CD8-positive, alpha-beta memory T cell (primary cell): Measurements from ENCODE around the gene AUP1. TPM values are rescaled to one million over a fixed set of nuclear protein-coding genes. Genes with fewer than 3 reads are reported as not detected.

Experiments used
- CTCF ChIA-PET: fragments of 350-600 bp; sonication (Branson Sonifier 250); formaldehyde crosslinking; loops from one replicate; lab custom pipeline; 2021; ENCODE audit warnings: antibody characterized with exemption; lab: Charles Lee
- POLR2A ChIA-PET: fragments of 350-600 bp; sonication (Branson Sonifier 250); formaldehyde crosslinking; loops from one replicate; lab custom pipeline; 2021; ENCODE audit warnings: antibody characterized with exemption; lab: Charles Lee
- DNase-seq, 5 donors: peaks; one replicate each; pipeline versions ENCODE4 v3.0.0 to v3.0.0-alpha.2; 2020 to 2022; ENCODE audit warnings: mixed read lengths in 1 of 5
- H3K27ac ChIP-seq: one replicate; pipeline ENCODE4 v1.7.0; 2013; ENCODE audit warnings: low read depth, mild to moderate bottlenecking, low read length, moderate library complexity
- H3K27me3 ChIP-seq: 2 replicates; pipeline ENCODE4 v1.7.0; 2013; ENCODE audit warnings: low read length, mild to moderate bottlenecking; ENCODE audit not compliant: insufficient read depth, poor library complexity, severe bottlenecking
- H3K36me3 ChIP-seq: 2 replicates; pipeline ENCODE4 v1.7.0; 2013; ENCODE audit warnings: mild to moderate bottlenecking, low read length, moderate library complexity; ENCODE audit not compliant: insufficient read depth
- H3K4me1 ChIP-seq: 2 replicates; pipeline ENCODE4 v1.7.0; 2013; ENCODE audit warnings: mild to moderate bottlenecking, low read length, moderate library complexity; ENCODE audit not compliant: insufficient read depth
- H3K4me3 ChIP-seq: 2 replicates; pipeline ENCODE4 v1.7.0; 2013; ENCODE audit warnings: mild to moderate bottlenecking, low read length
- H3K9me3 ChIP-seq: 2 replicates; pipeline ENCODE4 v1.7.0; 2013; ENCODE audit warnings: mild to moderate bottlenecking, low read length
- H3K27ac Mint-ChIP-seq, 8 donors: one replicate each; pipeline ENCODE4 v1.8.0; 2020 to 2021; ENCODE audit warnings: mixed read lengths in 8 of 8, mild to moderate bottlenecking in 6 of 8, inconsistent platforms in 3 of 8, moderate library complexity in 3 of 8
- H3K27me3 Mint-ChIP-seq, 2 donors: one replicate each; pipeline ENCODE4 v1.8.0; 2020 to 2021; ENCODE audit warnings: mixed read lengths in 2 of 2, mild to moderate bottlenecking in 1 of 2, moderate library complexity in 1 of 2
- H3K36me3 Mint-ChIP-seq, 3 donors: one replicate each; pipeline ENCODE4 v1.8.0; 2020 to 2021; ENCODE audit warnings: mixed read lengths in 3 of 3, inconsistent platforms in 1 of 3, mild to moderate bottlenecking in 1 of 3
- H3K4me1 Mint-ChIP-seq, 3 donors: one replicate each; pipeline ENCODE4 v1.8.0; 2020 to 2021; ENCODE audit warnings: mixed read lengths in 3 of 3, inconsistent platforms in 1 of 3, mild to moderate bottlenecking in 1 of 3
- H3K4me3 Mint-ChIP-seq, 7 donors: one replicate each; pipeline ENCODE4 v1.8.0; 2020 to 2021; ENCODE audit warnings: mixed read lengths in 7 of 7, mild to moderate bottlenecking in 6 of 7, moderate library complexity in 4 of 7, inconsistent platforms in 2 of 7
- H3K9me3 Mint-ChIP-seq, 5 donors: one replicate each; pipeline ENCODE4 v1.8.0; 2020 to 2022; ENCODE audit warnings: mixed read lengths in 5 of 5, mild to moderate bottlenecking in 3 of 5, moderate library complexity in 2 of 5, inconsistent platforms in 1 of 5
- polyA plus RNA-seq: library from polyadenylated mRNA; unstranded; fragments of 300-500 nt; fragmentation: Illumina TruSeq; gene quantifications from one replicate; pipeline ENCODE4 v1.2.3, GENCODE V29; 2021
- total RNA-seq, 2 experiments: library from RNA; stranded (reverse); gene quantifications; one replicate each; pipeline ENCODE4 v1.2.3, GENCODE V29; 2021

Gene AUP1
- total and polyA plus RNA-seq, 3 experiments from 2014 or later = 95.8 to 225 (median 219) TPM

DNA sequence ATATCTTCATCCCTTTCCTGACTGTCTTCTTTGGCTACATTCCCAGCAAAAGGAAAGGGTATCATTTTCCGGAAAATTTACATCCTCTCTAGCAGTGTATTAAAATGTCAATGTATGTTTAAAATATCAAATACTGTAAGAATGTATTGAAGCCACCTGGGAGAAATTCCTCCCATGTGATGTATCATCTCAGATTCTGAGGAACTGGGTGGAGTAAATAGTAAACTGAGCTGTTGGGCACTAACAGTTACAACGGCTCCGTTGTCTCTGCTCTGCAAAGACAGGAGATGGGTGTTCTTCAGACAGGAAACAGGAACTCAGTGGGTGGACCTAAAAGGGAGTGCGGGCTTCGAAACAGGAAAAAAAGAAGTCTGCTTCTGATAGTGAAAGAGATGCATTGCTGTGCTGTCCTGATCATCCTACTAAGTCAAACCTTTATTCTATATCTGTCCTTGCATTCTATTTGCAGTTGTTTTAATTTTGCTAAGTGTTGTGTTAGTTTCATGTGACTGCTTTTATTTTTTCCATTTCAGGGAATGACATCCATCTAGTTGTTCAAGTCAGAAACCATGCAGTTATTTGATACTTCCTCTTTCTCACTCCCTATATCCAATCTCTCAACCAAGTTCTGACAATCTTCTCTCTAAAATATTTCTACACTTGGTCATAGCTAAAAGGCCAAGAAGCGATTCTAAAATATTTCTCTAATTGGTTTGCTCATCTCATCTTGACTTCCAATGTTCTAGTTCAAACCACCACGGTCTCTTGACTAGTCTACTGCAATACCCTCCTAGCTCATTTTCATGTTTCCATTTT lies 44.4 kb upstream of the AUP1 start:
- Mint-ChIP-seq H3K9me3 (no peaks in the 10 kb centered on the region), H3K4me3 (peak overlapping the region in 6 of 7 donors; percentile 30 to 72 (median 64)), H3K27me3 (no peaks in the 10 kb centered on the region), H3K36me3 (peaks cover 0 to 4% (median 0%) of the 10 kb centered on the region in 3 donors), H3K27ac (peak overlapping the region; percentile 15 to 87 (median 76)), H3K4me1 (peaks cover 14 to 15% (median 15%) of the 10 kb centered on the region in 3 donors)
- Histone ChIP-seq H3K36me3 (no peaks in the 10 kb centered on the region), H3K4me3 (peak overlapping the region; percentile 22), H3K4me1 (peaks cover 11% of the 10 kb centered on the region), H3K27me3 (no peaks in the 10 kb centered on the region), H3K27ac (no peak overlapping the region), H3K9me3 (no peaks in the 10 kb centered on the region)
- POLR2A ChIA-PET = no interaction called here
- CTCF ChIA-PET = interaction anchor here (1.3 to 2.0 kb wide), 2 partner anchors 13 to 239 kb away, joined by 3 to 7 read pairs; no protein-coding TSS in a partner anchor
- peak in 1 of 5 donors; percentile 39 for DNase-seq

DNA sequence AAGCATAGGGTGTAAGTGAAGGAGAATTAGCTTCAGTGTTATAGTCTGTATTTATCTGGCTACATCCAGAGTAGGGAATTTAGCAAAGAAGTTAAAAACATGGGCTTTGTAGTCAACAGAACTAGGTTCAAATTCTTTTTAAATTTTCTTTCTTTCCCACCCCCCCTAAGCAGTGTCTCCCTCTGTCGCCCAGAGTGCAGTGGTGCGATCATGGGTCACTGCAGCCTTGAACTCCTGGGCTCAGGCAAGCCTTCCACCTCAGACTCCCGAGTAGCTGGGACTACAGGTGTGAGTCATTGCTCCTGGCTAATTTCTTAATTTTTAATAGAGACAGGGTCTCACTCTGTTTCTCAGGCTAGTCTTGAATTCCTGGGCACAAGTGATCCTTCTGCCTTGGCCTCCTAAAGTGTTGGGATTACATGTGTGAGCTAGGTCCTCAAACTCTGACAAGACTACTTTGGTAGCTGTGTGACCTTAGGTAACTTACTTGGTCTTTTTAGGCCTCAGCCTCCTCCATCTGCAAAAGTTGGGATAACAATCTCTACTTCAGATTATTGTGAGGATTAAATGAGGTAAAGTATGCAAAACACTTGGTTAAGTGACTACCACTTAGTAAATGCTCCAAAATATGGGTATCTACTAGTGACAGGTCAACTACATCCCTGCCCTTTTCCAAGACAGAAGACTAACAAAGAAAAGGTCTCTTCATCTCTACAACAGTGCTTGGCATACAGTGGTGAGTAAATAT lies 42.8 kb upstream of the AUP1 start:
- Mint-ChIP-seq H3K9me3 (no peaks in the 10 kb centered on the region), H3K27ac (peak overlapping the region in 1 of 8 donors; percentile 23), H3K4me3 (no peak overlapping the region), H3K36me3 (peaks cover 0 to 4% (median 0%) of the 10 kb centered on the region in 3 donors), H3K27me3 (peaks cover 9 to 10% of the 10 kb centered on the region in 2 donors), H3K4me1 (peaks cover 14 to 15% (median 15%) of the 10 kb centered on the region in 3 donors)
- POLR2A ChIA-PET = no interaction called here
- Histone ChIP-seq H3K4me3 (no peak overlapping the region), H3K9me3 (no peaks in the 10 kb centered on the region), H3K27me3 (no peaks in the 10 kb centered on the region), H3K4me1 (peaks cover 11% of the 10 kb centered on the region), H3K36me3 (no peaks in the 10 kb centered on the region), H3K27ac (no peak overlapping the region)
- DNase-seq = no peak
- CTCF ChIA-PET = interaction anchor here (1.3 kb wide), 1 partner anchor 237 kb away, joined by 3 read pairs; no protein-coding TSS in a partner anchor

DNA sequence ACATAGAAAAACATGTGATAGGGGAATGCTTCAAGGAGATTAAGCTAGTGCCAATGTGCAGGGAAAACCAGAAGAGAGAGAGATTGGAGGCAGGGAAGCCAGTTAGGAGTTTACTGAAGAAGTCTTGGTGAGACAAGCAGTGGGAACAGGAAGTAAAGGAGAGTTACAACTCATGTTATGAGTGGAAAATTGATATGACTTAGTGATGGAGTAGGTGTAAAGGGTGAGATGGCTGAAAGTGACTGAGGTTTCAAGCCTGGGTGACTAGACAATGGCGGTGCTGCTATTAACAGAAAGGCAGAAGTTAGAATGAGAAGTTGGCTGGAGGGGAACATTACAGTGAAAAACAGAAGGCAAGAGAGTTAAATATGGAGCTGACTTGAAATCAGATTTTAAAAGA lies 41.6 kb upstream of the AUP1 start:
- H3K27ac ChIP-seq = no peak overlapping the region
- DNase-seq = no peak
- no peaks in the 10 kb centered on the region for H3K9me3 Mint-ChIP-seq
- peaks cover 12 to 15% of the 10 kb centered on the region in 2 donors for H3K27me3 Mint-ChIP-seq
- H3K36me3 ChIP-seq = no peaks in the 10 kb centered on the region
- peaks cover 0 to 4% (median 0%) of the 10 kb centered on the region in 3 donors for H3K36me3 Mint-ChIP-seq
- no peaks in the 10 kb centered on the region for H3K27me3 ChIP-seq
- ChIA-PET CTCF (no interaction called here), POLR2A (no interaction called here)
- H3K27ac Mint-ChIP-seq = no peak overlapping the region
- no peaks in the 10 kb centered on the region for H3K9me3 ChIP-seq
- no peak overlapping the region for H3K4me3 Mint-ChIP-seq
- H3K4me3 ChIP-seq = no peak overlapping the region
- peaks cover 11% of the 10 kb centered on the region for H3K4me1 ChIP-seq
- H3K4me1 Mint-ChIP-seq = peaks cover 14 to 15% (median 15%) of the 10 kb centered on the region in 3 donors

DNA sequence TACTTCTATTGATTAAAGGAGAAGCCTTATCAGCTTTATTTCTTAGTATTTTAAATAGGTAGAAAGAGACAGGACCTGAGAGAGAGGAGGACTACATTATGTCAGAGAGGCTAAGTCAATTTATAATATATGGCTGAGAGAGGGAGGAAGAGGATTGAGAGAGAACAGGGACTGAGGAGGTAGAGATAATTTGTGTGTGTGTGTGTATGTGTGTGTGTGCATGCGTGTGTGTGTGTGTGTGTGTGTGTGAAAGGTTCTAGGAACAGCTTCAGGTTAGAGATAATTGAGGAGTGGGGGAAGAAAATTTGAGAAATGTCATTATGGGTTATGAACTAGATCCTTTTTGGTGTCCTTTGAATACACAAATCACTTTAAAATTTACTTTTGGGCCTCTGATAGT lies 40.2 kb upstream of the AUP1 start:
- Histone ChIP-seq H3K9me3 (no peaks in the 10 kb centered on the region), H3K36me3 (no peaks in the 10 kb centered on the region), H3K4me3 (no peak overlapping the region), H3K4me1 (peaks cover 11% of the 10 kb centered on the region), H3K27ac (no peak overlapping the region), H3K27me3 (no peaks in the 10 kb centered on the region)
- Mint-ChIP-seq H3K4me3 (no peak overlapping the region), H3K27me3 (peaks cover 18 to 20% of the 10 kb centered on the region in 2 donors), H3K36me3 (peaks cover 0 to 2% (median 0%) of the 10 kb centered on the region in 3 donors), H3K27ac (peak overlapping the region in 1 of 8 donors; percentile 59), H3K4me1 (peaks cover 13% of the 10 kb centered on the region in 3 donors), H3K9me3 (no peaks in the 10 kb centered on the region)
- POLR2A ChIA-PET = no interaction called here
- CTCF ChIA-PET = no interaction called here
- no peak for DNase-seq

DNA sequence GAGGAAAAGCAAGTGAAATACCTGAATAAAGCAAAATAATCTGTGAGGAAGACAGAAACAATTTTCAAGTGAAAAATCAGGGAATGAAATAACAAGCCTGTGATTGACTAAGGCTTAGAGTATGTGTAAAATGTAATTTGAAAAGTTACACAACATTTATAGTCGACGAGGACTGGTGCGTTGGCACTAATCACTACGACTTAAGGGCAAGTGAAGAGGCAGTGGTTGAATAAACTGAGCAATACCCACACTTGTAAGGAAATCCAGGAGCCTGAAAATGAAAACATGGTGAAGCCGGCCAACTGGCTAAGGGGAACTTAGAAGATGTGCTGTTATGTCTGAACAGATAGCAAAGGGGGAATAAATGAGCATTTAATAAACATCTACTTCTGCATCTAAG lies 38.4 kb upstream of the AUP1 start:
- H3K4me1 Mint-ChIP-seq = no peaks in the 10 kb centered on the region
- Histone ChIP-seq H3K36me3 (no peaks in the 10 kb centered on the region), H3K9me3 (no peaks in the 10 kb centered on the region), H3K4me3 (no peak overlapping the region), H3K27me3 (no peaks in the 10 kb centered on the region), H3K27ac (no peak overlapping the region), H3K4me1 (no peaks in the 10 kb centered on the region)
- peaks cover 0 to 3% (median 0%) of the 10 kb centered on the region in 3 donors for H3K36me3 Mint-ChIP-seq
- H3K27me3 Mint-ChIP-seq = peaks cover 21 to 31% of the 10 kb centered on the region in 2 donors
- ChIA-PET CTCF (no interaction called here), POLR2A (interaction anchor here (0.8 kb wide), 1 partner anchor 101 kb away, joined by 3 read pairs; no protein-coding TSS in a partner anchor)
- DNase-seq = no peak
- no peak overlapping the region for H3K4me3 Mint-ChIP-seq
- H3K9me3 Mint-ChIP-seq = no peaks in the 10 kb centered on the region
- no peak overlapping the region for H3K27ac Mint-ChIP-seq

DNA sequence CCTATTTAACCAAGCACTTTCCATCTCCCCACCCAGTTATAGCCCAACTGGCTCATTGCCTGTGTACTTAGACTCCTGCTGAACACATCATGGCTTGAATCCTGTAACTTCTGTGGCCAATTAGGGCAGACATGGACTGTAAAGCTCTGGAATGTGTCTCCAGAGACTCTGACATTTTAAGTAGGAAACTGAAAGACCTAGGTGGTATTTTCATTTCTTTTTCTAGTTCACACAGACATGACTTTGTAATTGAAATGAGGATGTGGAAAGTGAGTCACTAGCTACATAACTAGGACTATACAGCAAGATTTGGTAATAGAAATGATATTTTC lies 37.2 kb upstream of the AUP1 start:
- CTCF ChIA-PET = interaction anchor here (1.6 kb wide), 1 partner anchor 9 kb away, joined by 6 read pairs; no protein-coding TSS in a partner anchor
- H3K27ac Mint-ChIP-seq = no peak overlapping the region
- DNase-seq = no peak

DNA sequence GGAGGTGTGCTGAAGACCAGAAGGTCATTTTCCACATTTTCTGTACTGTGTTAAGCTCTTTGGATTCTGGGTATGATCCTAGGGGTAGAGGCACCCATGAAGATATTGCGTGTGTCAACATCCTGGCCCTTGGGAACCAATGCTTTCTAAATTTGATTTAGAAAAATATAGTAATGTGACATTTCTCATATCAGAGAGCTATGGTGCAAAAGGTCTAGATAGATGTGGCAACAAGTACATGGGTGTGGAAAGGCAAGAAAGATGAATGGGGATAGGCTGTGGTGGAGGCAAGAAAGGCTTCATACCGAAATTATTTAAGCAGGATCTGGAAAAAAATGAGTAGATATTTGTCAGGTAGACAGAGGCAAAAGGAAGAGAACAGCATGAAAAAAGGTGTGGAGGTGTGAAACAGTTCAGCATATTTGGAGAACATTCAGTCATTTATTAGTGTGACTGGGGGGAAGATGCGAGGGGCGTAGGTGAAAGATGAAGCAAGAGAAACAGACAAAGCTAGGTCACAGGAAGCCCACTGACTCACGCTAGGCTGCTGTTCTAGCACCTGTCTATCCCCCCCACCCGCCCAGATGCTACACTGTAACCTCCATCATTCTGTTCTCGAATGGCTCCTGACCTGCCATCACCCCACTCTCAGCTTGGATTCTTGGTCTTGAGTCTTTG lies 36.7 kb upstream of the AUP1 start:
- H3K4me3 Mint-ChIP-seq = no peak overlapping the region
- ChIA-PET CTCF (interaction anchor here (1.6 kb wide), 1 partner anchor 8 kb away, joined by 6 read pairs; no protein-coding TSS in a partner anchor), POLR2A (no interaction called here)
- Histone ChIP-seq H3K36me3 (no peaks in the 10 kb centered on the region), H3K27me3 (no peaks in the 10 kb centered on the region), H3K9me3 (no peaks in the 10 kb centered on the region), H3K4me3 (no peak overlapping the region), H3K27ac (no peak overlapping the region), H3K4me1 (no peaks in the 10 kb centered on the region)
- peaks cover 25 to 45% of the 10 kb centered on the region in 2 donors for H3K27me3 Mint-ChIP-seq
- H3K4me1 Mint-ChIP-seq = no peaks in the 10 kb centered on the region
- DNase-seq = no peak
- no peaks in the 10 kb centered on the region for H3K9me3 Mint-ChIP-seq
- peaks cover 0 to 3% (median 0%) of the 10 kb centered on the region in 3 donors for H3K36me3 Mint-ChIP-seq
- H3K27ac Mint-ChIP-seq = no peak overlapping the region

More for the DNA sequence above, 37.2 kb upstream of the AUP1 start:
- H3K9me3 ChIP-seq = no peaks in the 10 kb centered on the region
- H3K36me3 Mint-ChIP-seq = peaks cover 0 to 3% (median 0%) of the 10 kb centered on the region in 3 donors
- H3K4me3 ChIP-seq = no peak overlapping the region
- no peak overlapping the region for H3K27ac ChIP-seq
- no peaks in the 10 kb centered on the region for H3K27me3 ChIP-seq
- no peak overlapping the region for H3K4me3 Mint-ChIP-seq
- H3K4me1 ChIP-seq = no peaks in the 10 kb centered on the region
- no peaks in the 10 kb centered on the region for H3K4me1 Mint-ChIP-seq
- H3K27me3 Mint-ChIP-seq = peaks cover 21 to 43% of the 10 kb centered on the region in 2 donors
- POLR2A ChIA-PET = no interaction called here
- H3K36me3 ChIP-seq = no peaks in the 10 kb centered on the region
- H3K9me3 Mint-ChIP-seq = no peaks in the 10 kb centered on the region
